ENCODE measurements around the gene MARK2.

Gene MARK2

DNA sequence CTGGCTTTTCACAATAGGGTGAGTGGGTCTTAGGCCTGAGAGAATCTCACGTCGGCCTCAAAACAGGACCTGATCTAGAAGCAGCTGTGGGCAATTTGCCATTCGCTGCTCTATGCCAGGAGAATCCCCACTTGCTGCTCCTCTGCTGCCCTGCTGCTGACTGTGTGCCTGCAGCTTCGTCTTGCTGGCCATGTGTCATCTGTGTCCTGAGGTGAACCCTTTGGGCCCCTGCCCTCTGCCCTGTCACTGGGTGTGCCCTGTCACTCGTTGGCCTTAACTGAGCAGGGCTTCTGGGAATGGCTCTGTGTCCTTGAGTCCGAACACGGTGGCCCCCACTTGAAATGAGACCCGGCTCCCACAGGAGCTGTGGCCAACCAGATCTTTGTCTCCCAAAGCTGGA lies 106.1 kb downstream of the MARK2 start:
- DNase-seq (ENCODE audit: extremely low spot score, insufficient read length, low read depth) (no peak), FAIRE-seq (no peak)

DNA sequence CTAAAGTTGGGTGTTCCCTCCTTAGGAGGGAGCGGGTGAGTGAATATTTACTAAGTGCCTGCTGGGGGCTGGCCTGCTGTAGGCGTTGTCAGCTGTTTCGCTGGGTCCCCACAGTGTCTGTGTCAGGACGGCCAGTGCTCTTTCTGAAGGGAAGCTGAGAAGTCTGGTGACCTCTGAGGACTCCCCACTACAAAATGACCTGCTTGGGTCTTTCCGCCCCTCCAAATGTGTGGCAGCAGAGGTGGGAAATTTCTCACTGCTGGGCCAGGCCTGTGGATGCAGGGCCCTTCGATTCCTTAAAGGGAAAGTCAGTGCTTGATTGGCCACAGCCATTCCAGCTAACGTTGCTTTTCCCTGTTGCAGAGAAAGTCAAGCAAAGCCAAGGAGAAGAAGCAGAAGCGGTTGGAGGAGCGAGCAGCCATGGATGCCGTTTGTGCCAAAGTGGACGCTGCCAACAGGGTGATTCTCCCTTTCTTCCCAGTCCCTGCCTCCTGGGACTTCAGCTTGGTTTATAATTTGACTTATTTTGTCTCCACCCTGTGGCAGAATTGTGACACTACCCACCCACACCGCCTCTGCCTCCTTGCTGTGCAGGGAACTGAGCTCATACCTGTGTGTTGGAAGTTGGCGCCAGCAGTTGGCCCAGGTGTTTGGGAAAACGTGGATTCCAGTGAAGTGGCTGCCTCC lies 106.7 kb downstream of the MARK2 start:
- DNase-seq (ENCODE audit: extremely low spot score, insufficient read length, low read depth) (peak; percentile 33), FAIRE-seq (peak; percentile 49)

DNA sequence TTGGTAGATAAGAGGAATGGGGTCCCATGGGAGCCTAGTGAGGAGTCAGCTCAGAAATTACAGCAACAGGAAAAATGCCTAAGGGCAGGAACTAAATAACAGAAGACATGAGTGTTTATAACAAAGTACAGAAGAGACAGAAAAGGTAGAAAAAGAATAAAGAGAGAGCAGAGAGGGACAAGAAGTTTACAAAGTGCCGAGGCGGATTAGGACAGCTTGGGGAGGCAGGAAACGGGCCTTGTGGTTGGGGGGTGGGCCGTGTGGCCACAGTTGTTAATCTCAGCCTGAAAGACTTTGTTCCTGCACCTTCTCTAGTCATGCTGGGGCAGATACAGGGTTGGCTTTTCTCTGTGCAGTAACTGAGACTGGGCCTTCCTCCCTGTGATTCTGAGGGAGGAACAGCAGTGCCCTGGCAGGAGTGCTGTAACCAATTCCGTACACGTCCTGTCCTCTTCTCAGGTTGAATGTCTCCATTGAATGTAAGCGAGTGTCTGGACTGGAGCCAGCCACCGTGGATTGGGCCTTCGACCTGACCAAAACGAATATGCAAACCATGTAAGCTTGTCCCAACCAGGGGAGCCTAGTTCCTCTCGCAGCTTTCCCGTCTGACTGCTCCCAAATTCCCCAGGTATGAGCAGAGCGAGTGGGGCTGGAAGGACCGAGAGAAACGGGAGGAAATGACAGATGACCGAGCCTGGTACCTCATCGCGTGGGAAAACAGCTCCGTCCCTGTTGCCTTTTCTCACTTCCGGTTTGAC lies 113.0 kb downstream of the MARK2 start:
- FAIRE-seq (no peak), DNase-seq (ENCODE audit: extremely low spot score, insufficient read length, low read depth) (no peak)

DNA sequence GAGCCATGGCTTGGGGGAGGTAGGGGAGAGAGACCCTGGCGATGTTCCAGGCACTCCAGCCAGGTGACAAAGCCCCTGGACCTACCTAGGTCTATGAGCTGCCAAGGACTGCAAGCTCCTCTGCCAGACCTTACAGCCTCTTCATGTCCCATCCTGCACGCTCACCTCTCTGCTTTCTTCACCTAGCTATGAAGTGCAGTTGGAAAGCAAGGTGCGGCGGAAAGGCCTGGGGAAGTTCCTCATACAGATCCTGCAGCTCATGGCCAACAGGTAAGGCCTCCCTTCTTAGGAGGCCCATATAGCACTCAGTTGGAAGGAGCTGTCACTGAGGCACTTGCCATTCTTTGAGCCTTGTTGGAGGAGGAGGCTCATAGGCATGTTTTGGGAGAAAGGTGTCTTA lies 113.7 kb downstream of the MARK2 start:
- FAIRE-seq (no peak), DNase-seq (ENCODE audit: extremely low spot score, insufficient read length, low read depth) (no peak)

DNA sequence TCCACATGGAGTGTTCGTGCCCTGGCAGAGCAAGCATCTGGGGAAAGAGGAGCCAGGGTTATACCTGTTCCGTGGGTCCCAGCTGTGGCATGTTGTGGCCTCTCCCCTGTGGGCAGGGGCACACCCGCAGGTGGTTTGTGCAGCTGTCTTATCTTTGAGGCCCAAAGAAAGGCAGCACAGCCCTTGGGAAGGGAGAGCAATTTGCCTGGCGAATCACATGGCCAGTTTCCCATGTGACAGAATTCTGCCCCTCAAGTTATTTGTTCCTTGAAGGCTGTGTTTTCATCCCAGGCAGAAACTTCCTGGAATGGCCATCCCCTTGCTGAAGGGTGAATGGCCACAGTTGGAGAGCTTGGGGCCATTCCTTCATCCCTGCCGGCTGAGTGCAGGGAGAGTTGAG lies 119.1 kb downstream of the MARK2 start:
- no peak for DNase-seq (ENCODE audit: extremely low spot score, insufficient read length, low read depth)
- FAIRE-seq: no peak
